GM18858 (cell line): ENCODE measurements around the gene STK11.
A peak's percentile ranks its signal among the peaks of the same experiment; 100 is the strongest.
"Not testable (repeated sequence)": the region's sequence is repeated elsewhere in the genome, so short reads cannot be mapped to it uniquely, and the experiment has no call there.

ENCODE experiments used
- ATAC-seq: cut with Tn5 transposase; IDR thresholded peaks from one replicate; pipeline ENCODE4 v1.9.1; 2021; ENCODE audit not compliant: unreplicated experiment

The STK11 gene

GRCh38 chr19:1235625-1236538 lies 30.3 kb downstream of the STK11 start:
- ATAC-seq: no peak

GRCh38 chr19:1236576-1236975 lies 31.0 kb downstream of the STK11 start:
- no peak for ATAC-seq

GRCh38 chr19:1237027-1237659 lies 31.6 kb downstream of the STK11 start:
- ATAC-seq: no peak

GRCh38 chr19:1237754-1238368 lies 32.3 kb downstream of the STK11 start, which contains the start of gene CBARP:
CBARP (minus strand) TSS chr19:1238005; CDS start chr19:1236100, 1,905 bp downstream.
- no peak for ATAC-seq

GRCh38 chr19:1238369-1239303 lies 33.1 kb downstream of the STK11 start:
- ATAC-seq: no peak

GRCh38 chr19:1239420-1239795 lies 33.8 kb downstream of the STK11 start:
- ATAC-seq: no peak

GRCh38 chr19:1239796-1240737 lies 34.5 kb downstream of the STK11 start:
- ATAC-seq: peak; percentile 22

- ATAC-seq: no peak
These were observed 35.3 kb downstream of the STK11 start for GRCh38 chr19:1240925-1241324.

- ATAC-seq: no peak
These were observed 36.0 kb downstream of the STK11 start, which contains the start of gene ATP5F1D for GRCh38 chr19:1241417-1242095. ATP5F1D (plus strand) TSS chr19:1241751; CDS start chr19:1241851, 100 bp downstream.

GRCh38 chr19:1243768-1244692 lies 38.5 kb downstream of the STK11 start:
- no peak for ATAC-seq

- no peak for ATAC-seq
These were observed 39.3 kb downstream of the STK11 start for GRCh38 chr19:1244693-1245451.

- no peak for ATAC-seq
These were observed 40.1 kb downstream of the STK11 start for GRCh38 chr19:1245494-1246264.

- ATAC-seq: not testable (repeated sequence)
These were observed 40.9 kb downstream of the STK11 start for GRCh38 chr19:1246265-1247087.

GRCh38 chr19:1247748-1248138 lies 42.2 kb downstream of the STK11 start:
- ATAC-seq: no peak

GRCh38 chr19:1248139-1248785 lies 42.7 kb downstream of the STK11 start, which contains the start of gene MIDN:
MIDN (plus strand) TSS chr19:1248583; CDS start chr19:1250297, 1,714 bp downstream.
- no peak for ATAC-seq
